PC-9 (cell line): ENCODE data around the gene C22orf31. TPM values are rescaled to one million over a fixed set of nuclear protein-coding genes. Genes with fewer than 3 reads are reported as not detected.

Source experiments
- Bru-seq: library from RNA; stranded (reverse); fragments of 400-500 nt; gene quantifications from one replicate; lab custom pipeline; 2021; lab: Mats Ljungman, UMichigan
- BruChase-seq, 2 experiments: library from RNA; stranded (reverse); fragments of 400-500 nt; gene quantifications; one replicate each; lab custom pipeline; 2021; lab: Mats Ljungman, UMichigan
- BruUV-seq: library from RNA; stranded (reverse); fragments of 400-500 nt; replicated peaks from 2 replicates; lab custom pipeline; 2021; lab: Mats Ljungman, UMichigan
- CTCF ChIA-PET: fragments of 300-600 bp; sonication (Branson Sonifier 250); formaldehyde crosslinking; loops from one replicate; lab custom pipeline; 2022; ENCODE audit warnings: antibody characterized with exemption; lab: Charles Lee
- POLR2A ChIA-PET: fragments of 300-600 bp; sonication (Branson Sonifier 250); formaldehyde crosslinking; loops from one replicate; lab custom pipeline; 2022; ENCODE audit warnings: antibody characterized with exemption; ENCODE audit not compliant: unreplicated experiment; lab: Charles Lee
- DNase-seq, 2 experiments: peaks; one replicate each; pipeline versions ENCODE4 v3.0.0 to v3.0.0-alpha.2; 2015 to 2022; ENCODE audit warnings: mixed read lengths in 1 of 2
- H2AFZ ChIP-seq: fragments of 200-600 bp; sonication (generic); 2 replicates; pipeline ENCODE4 v1.8.1; 2017; ENCODE audit warnings: antibody characterized with exemption
- H3F3A ChIP-seq: fragments of 200-600 bp; sonication (generic); 2 replicates; pipeline ENCODE4 v1.8.1; 2017; ENCODE audit warnings: antibody characterized with exemption, mild to moderate bottlenecking, low read depth; ENCODE audit not compliant: insufficient read depth
- H3K27ac ChIP-seq: fragments of 200-600 bp; sonication (generic); 2 replicates; pipeline ENCODE4 v1.6.1; 2016; ENCODE audit warnings: mixed run types
- H3K27me3 ChIP-seq: fragments of 200-600 bp; sonication (generic); 2 replicates; pipeline ENCODE4 v1.6.1; 2016; ENCODE audit warnings: low read depth, mixed run types; ENCODE audit not compliant: insufficient read depth
- H3K36me3 ChIP-seq: fragments of 200-600 bp; sonication (generic); 2 replicates; pipeline ENCODE4 v1.6.1; 2016; ENCODE audit warnings: low read depth, mixed run types
- H3K4me1 ChIP-seq: fragments of 200-600 bp; sonication (generic); replicated peaks from 2 replicates; pipeline ENCODE4 v1.6.1; 2016; ENCODE audit warnings: mixed run types; ENCODE audit not compliant: insufficient read depth
- H3K4me2 ChIP-seq: fragments of 200-600 bp; sonication (generic); 2 replicates; pipeline ENCODE4 v1.6.1; 2017; ENCODE audit warnings: mixed run types
- H3K4me3 ChIP-seq: fragments of 200-600 bp; sonication (generic); 2 replicates; pipeline ENCODE4 v1.6.1; 2016; ENCODE audit warnings: mixed run types
- H3K79me2 ChIP-seq: fragments of 200-600 bp; sonication (generic); 2 replicates; pipeline ENCODE4 v1.6.1; 2017; ENCODE audit warnings: low read depth, mixed run types
- H3K9me2 ChIP-seq: fragments of 200-600 bp; sonication (generic); 2 replicates; pipeline ENCODE4 v1.8.1; 2017; ENCODE audit warnings: mild to moderate bottlenecking; ENCODE audit not compliant: insufficient read depth
- H3K9me3 ChIP-seq: fragments of 200-600 bp; sonication (generic); 2 replicates; pipeline ENCODE4 v1.8.1; 2016; ENCODE audit warnings: low read depth; ENCODE audit not compliant: insufficient read depth
- H4K20me1 ChIP-seq: fragments of 200-600 bp; sonication (generic); 2 replicates; pipeline ENCODE4 v1.8.1; 2017; ENCODE audit not compliant: insufficient read depth
- CTCF ChIP-seq: fragments of 200-600 bp; sonication (generic); conservative IDR thresholded peaks from 2 replicates; pipeline ENCODE4 v1.6.1; 2017; ENCODE audit warnings: mixed run types, antibody characterized with exemption, mild to moderate bottlenecking, moderate library complexity
- EZH2 ChIP-seq: fragments of 200-600 bp; sonication (generic); IDR thresholded peaks from 2 replicates; pipeline ENCODE4 v1.8.0; 2017; ENCODE audit warnings: antibody characterized with exemption, low read depth
- intact Hi-C: fragments of 100-400 bp; cut with micrococcal nuclease; formaldehyde crosslinking; loops from one replicate; pipeline ENCODE4 v1.10.0; 2022; ENCODE audit not compliant: unreplicated experiment
- long read RNA-seq: library from polyadenylated mRNA; stranded (forward); transcript quantifications from one replicate; pipeline ENCODE4 v2.0.0, GENCODE V29; 2022
- total RNA-seq: library from RNA; stranded (reverse); gene quantifications from 2 replicates; pipeline ENCODE4 v1.2.3, GENCODE V29; 2021

C22orf31 gene
- total RNA-seq (not detected in 2 replicates), Bru-seq, nascent RNA (not detected), BruChase-seq, experiment 1, labeled RNA remaining after a 2-hour chase (not detected), BruChase-seq, experiment 2, labeled RNA remaining after a 6-hour chase (not detected)
- long read RNA-seq, result 0 reads

- Histone ChIP-seq H3K79me2 (no peaks in the 10 kb centered on the region), H3K4me2 (no peak within 1 kb of the TSS), H3K9me2 (0 out of 2 replicates have a peak, but pooled peaks cover 4% of the 10 kb centered on the region), H3K36me3 (no peaks in the 10 kb centered on the region), H3K4me3 (no peak within 1 kb of the TSS), H3K27ac (no peak within 1 kb of the TSS), H2AFZ (no peak within 1 kb of the TSS), H3K9me3 (no peaks in the 10 kb centered on the region), H4K20me1 (no peaks in the 10 kb centered on the region), H3K4me1 (no peaks in the 10 kb centered on the region), H3F3A (no peaks in the 10 kb centered on the region), H3K27me3 (no peaks in the 10 kb centered on the region)
- no TSS peak for BruUV-seq
- POLR2A ChIA-PET, result no interaction called here
- DNase-seq, result no peak
- intact Hi-C loops, result no loop called here
- CTCF ChIA-PET, result no interaction called here
- TF ChIP-seq CTCF (no peak), EZH2 (no peak)
Measured at GRCh38 chr22:29061773-29062172, at the start of gene C22orf31. C22orf31 (minus strand) TSS chr22:29061831; CDS start chr22:29061792, 39 bp downstream.

DNA sequence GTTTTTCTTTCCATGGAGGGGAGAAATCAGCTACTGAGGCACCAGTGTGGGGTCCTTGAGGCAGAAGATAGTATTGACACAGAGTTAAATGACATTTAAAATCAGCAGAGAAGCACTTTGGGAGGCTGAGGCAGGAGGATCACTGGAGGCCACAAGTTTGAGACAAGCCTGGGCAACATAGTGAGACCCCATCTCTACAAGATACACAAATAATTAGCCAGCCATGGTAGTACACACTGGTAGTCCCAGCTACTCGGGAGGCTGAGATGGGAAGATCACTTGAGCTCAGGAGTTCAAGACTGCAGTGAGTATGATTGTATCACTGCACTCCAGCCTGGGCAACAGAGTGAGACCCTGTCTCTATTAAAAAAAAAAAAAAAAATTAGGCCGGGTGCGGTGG lies 49.3 kb upstream of the C22orf31 start:
- Histone ChIP-seq H3K27me3 (no peaks in the 10 kb centered on the region), H3K4me2 (no peak overlapping the region), H3K4me1 (peaks cover 19% of the 10 kb centered on the region), H3K9me3 (no peaks in the 10 kb centered on the region), H3K27ac (no peak overlapping the region), H3K4me3 (no peak overlapping the region), H4K20me1 (no peaks in the 10 kb centered on the region), H3K36me3 (no peaks in the 10 kb centered on the region), H3F3A (no peaks in the 10 kb centered on the region; the same call in 1 of the 2 replicates), H2AFZ (no peak overlapping the region), H3K9me2 (no peaks in the 10 kb centered on the region), H3K79me2 (no peaks in the 10 kb centered on the region)
- ChIA-PET POLR2A (no interaction called here), CTCF (no interaction called here)
- DNase-seq, result no peak
- TF ChIP-seq EZH2, result no peak
- no peak for TF ChIP-seq CTCF
- intact Hi-C loops, result no loop called here
- no TSS peak for BruUV-seq

DNA sequence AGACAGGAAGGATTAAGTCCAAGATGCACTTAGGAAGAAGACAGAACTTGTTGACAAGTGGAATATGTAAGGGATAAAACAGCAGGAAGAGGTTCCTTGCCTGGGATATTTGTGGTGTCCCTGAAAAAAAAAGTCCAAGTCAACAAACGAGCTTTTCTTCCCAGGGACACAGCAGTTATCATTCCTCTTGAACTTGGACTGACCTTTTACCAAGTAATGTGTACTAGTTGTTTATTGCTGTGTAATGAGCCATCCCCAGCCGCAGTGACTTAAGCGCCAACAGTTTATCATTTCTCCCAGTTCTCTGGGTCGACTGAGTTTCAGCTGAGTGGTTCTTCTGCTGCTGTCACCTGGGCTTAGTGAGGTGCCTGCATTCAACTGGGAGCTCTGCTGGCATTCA lies 48.2 kb upstream of the C22orf31 start:
- DNase-seq, result no peak
- H3K4me3 ChIP-seq, result no peak overlapping the region
- intact Hi-C loops, result no loop called here
- ChIA-PET POLR2A (no interaction called here), CTCF (no interaction called here)
- H4K20me1 ChIP-seq, result no peaks in the 10 kb centered on the region
- no peaks in the 10 kb centered on the region for H3K9me2 ChIP-seq
- no peak overlapping the region for H3K4me2 ChIP-seq
- no peaks in the 10 kb centered on the region for H3K27me3 ChIP-seq
- no peak for TF ChIP-seq EZH2
- no peak for TF ChIP-seq CTCF
- H3K36me3 ChIP-seq, result no peaks in the 10 kb centered on the region
- peaks cover 19% of the 10 kb centered on the region for H3K4me1 ChIP-seq
- BruUV-seq, result no TSS peak
- no peaks in the 10 kb centered on the region for H3K79me2 ChIP-seq
- no peak overlapping the region for H2AFZ ChIP-seq
- H3K9me3 ChIP-seq, result no peaks in the 10 kb centered on the region
- no peaks in the 10 kb centered on the region; the same call in 1 of the 2 replicates for H3F3A ChIP-seq
- no peak overlapping the region for H3K27ac ChIP-seq
